ENCODE results near the gene SORD.
"Not testable (repeated sequence)": the region's sequence is repeated elsewhere in the genome, so short reads cannot be mapped to it uniquely, and the experiment has no call there.

- not testable (repeated sequence) for TF ChIP-seq POLR2AphosphoS5 (IDR thresholded peaks at IDR 0.05; ENCODE audit: insufficient read depth, low read depth, low read length); POLR2A (IDR thresholded peaks at IDR 0.05; ENCODE audit: low read depth, low read length); CTCF (IDR thresholded peaks at IDR 0.05; ENCODE audit: extremely low read depth in 1 of 2, insufficient read depth in 1 of 2, low read depth in 1 of 2, low read length in 2 of 2); EZH2 (IDR thresholded peaks at IDR 0.05; ENCODE audit: borderline replicate concordance, low read depth, low read length, severe bottlenecking); MAX (IDR thresholded peaks at IDR 0.05; ENCODE audit: insufficient read depth, insufficient read length); JUN (IDR thresholded peaks at IDR 0.05; ENCODE audit: borderline replicate concordance, insufficient read depth, insufficient read length, low read depth); FOS (IDR thresholded peaks at IDR 0.05; ENCODE audit: borderline replicate concordance, insufficient read depth, low read length); MYC (IDR thresholded peaks at IDR 0.05; ENCODE audit: low read depth, low read length); GATA2 (IDR thresholded peaks at IDR 0.05; ENCODE audit: insufficient read depth, insufficient read length, low read depth, low read length)
Measured at GRCh38 chr15:45042859-45043258, 19.9 kb downstream of the SORD start.

Measured in endothelial cell of umbilical vein (primary cell).